ENCODE results near the gene OR52I2. TPM values are rescaled to one million over a fixed set of nuclear protein-coding genes. Genes with fewer than 3 reads are reported as not detected.

Gene OR52I2
- polyA plus RNA-seq, 1 donor from 2014 or later = not detected

DNA sequence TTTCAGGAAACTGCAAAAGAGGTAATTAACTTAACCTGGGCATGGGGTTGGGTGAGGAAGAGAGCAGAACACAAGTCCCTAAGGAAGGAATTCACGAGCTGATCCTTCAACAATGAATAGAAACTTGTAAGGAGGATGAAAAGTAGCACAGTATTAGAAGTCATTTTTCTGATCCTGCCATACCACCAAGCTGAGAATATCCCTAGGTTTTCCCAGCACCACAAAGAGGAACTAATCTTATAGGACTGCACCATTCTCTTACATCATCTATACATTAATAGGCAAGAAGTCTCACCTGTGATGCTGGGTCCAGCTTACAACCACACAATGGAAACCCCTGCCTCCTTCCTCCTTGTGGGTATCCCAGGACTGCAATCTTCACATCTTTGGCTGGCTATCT lies 12.2 kb downstream of the OR52I2 start, which contains the start of gene OR52I1:
Gene OR52I1, plus strand, starts transcription at position 301 of the 400 bp plus-strand sequence. Its CDS starts 0 bp downstream, at position 301.
- Histone ChIP-seq H2AFZ (ENCODE audit: low read depth, low read length) (no peak within 1 kb of the TSS), H3K79me2 (replicated peaks; ENCODE audit: insufficient read depth, low read length) (no peaks in the 10 kb centered on the region), H3K4me3 (ENCODE audit: low read length) (no peak within 1 kb of the TSS), H3K9me3 (ENCODE audit: low read length) (no peaks in the 10 kb centered on the region), H3K27ac (ENCODE audit: low read length) (no peak within 1 kb of the TSS), H3K36me3 (ENCODE audit: insufficient read depth, low read length) (no peaks in the 10 kb centered on the region), H3K27me3 (ENCODE audit: insufficient read depth, low read depth, low read length) (no peaks in the 10 kb centered on the region), H3K9ac (ENCODE audit: low read length) (no peak within 1 kb of the TSS), H3K9me2 (ENCODE audit: insufficient read depth, low read length) (no peaks in the 10 kb centered on the region), H3F3A (ENCODE audit: insufficient read depth, low read length, poor library complexity, severe bottlenecking) (no peaks in the 10 kb centered on the region), H3K4me2 (ENCODE audit: low read length) (no peak within 1 kb of the TSS), H4K20me1 (ENCODE audit: insufficient read depth) (no peaks in the 10 kb centered on the region)
- TF ChIP-seq MXI1 (conservative IDR thresholded peaks at IDR 0.05; ENCODE audit: poor library complexity, severe bottlenecking) (no peak), EP300 (conservative IDR thresholded peaks at IDR 0.05; ENCODE audit: poor library complexity, severe bottlenecking) (no peak), REST (IDR thresholded peaks at IDR 0.05; ENCODE audit: borderline replicate concordance) (no peak), RAD21 (conservative IDR thresholded peaks at IDR 0.05) (no peak), POLR2AphosphoS5 (IDR thresholded peaks at IDR 0.05) (no peak)

- H3K27ac ChIP-seq (ENCODE audit: low read length) = no peak overlapping the region
- H3K79me2 ChIP-seq (replicated peaks; ENCODE audit: insufficient read depth, low read length) = no peaks in the 10 kb centered on the region
- H3K27me3 ChIP-seq (ENCODE audit: insufficient read depth, low read depth, low read length) = no peaks in the 10 kb centered on the region
- H3K4me2 ChIP-seq (ENCODE audit: low read length) = no peak overlapping the region
- no peak overlapping the region for H3K9ac ChIP-seq (ENCODE audit: low read length)
- H3K36me3 ChIP-seq (ENCODE audit: insufficient read depth, low read length) = no peaks in the 10 kb centered on the region
- no peaks in the 10 kb centered on the region for H4K20me1 ChIP-seq (ENCODE audit: insufficient read depth)
- no peaks in the 10 kb centered on the region for H3F3A ChIP-seq (ENCODE audit: insufficient read depth, low read length, poor library complexity, severe bottlenecking)
- no peaks in the 10 kb centered on the region for H3K9me3 ChIP-seq (ENCODE audit: low read length)
- TF ChIP-seq MXI1 (conservative IDR thresholded peaks at IDR 0.05; ENCODE audit: poor library complexity, severe bottlenecking) = no peak
- no peak for TF ChIP-seq EZH2 (IDR thresholded peaks at IDR 0.05; ENCODE audit: borderline replicate concordance, insufficient read depth, low read length, poor library complexity, severe bottlenecking)
- no peak for TF ChIP-seq REST (IDR thresholded peaks at IDR 0.05; ENCODE audit: borderline replicate concordance)
- no peak for TF ChIP-seq TAF1 (IDR thresholded peaks at IDR 0.05; ENCODE audit: low read depth)
- no peak for TF ChIP-seq POLR2AphosphoS5 (IDR thresholded peaks at IDR 0.05)
- TF ChIP-seq EP300 (conservative IDR thresholded peaks at IDR 0.05; ENCODE audit: poor library complexity, severe bottlenecking) = no peak
- no peak for TF ChIP-seq RAD21 (conservative IDR thresholded peaks at IDR 0.05)
- TF ChIP-seq SMC3 (conservative IDR thresholded peaks at IDR 0.05; ENCODE audit: poor library complexity) = no peak
- TF ChIP-seq, protein P1, sequence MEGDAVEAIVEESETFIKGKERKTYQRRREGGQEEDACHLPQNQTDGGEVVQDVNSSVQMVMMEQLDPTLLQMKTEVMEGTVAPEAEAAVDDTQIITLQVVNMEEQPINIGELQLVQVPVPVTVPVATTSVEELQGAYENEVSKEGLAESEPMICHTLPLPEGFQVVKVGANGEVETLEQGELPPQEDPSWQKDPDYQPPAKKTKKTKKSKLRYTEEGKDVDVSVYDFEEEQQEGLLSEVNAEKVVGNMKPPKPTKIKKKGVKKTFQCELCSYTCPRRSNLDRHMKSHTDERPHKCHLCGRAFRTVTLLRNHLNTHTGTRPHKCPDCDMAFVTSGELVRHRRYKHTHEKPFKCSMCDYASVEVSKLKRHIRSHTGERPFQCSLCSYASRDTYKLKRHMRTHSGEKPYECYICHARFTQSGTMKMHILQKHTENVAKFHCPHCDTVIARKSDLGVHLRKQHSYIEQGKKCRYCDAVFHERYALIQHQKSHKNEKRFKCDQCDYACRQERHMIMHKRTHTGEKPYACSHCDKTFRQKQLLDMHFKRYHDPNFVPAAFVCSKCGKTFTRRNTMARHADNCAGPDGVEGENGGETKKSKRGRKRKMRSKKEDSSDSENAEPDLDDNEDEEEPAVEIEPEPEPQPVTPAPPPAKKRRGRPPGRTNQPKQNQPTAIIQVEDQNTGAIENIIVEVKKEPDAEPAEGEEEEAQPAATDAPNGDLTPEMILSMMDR (IDR thresholded peaks at IDR 0.05; ENCODE audit: poor library complexity, severe bottlenecking) = no peak
- no peak overlapping the region for H3K4me3 ChIP-seq (ENCODE audit: low read length)
- H3K9me2 ChIP-seq (ENCODE audit: insufficient read depth, low read length) = no peaks in the 10 kb centered on the region
- no peak overlapping the region for H2AFZ ChIP-seq (ENCODE audit: low read depth, low read length)
Observed at GRCh38 chr11:4605057-4605456, 23.5 kb downstream of the OR52I2 start.

All from neural cell (in vitro differentiated cells).